GM19463 (cell line): ENCODE data around the gene DDR2.
"Not testable (repeated sequence)": the region's sequence is repeated elsewhere in the genome, so short reads cannot be mapped to it uniquely, and the experiment has no call there.

Experiments used
- ATAC-seq: cut with Tn5 transposase; IDR thresholded peaks from one replicate; pipeline ENCODE4 v1.9.1; 2021; ENCODE audit warnings: mild to moderate bottlenecking, moderate library complexity; ENCODE audit not compliant: unreplicated experiment

Gene DDR2

GRCh38 chr1:162632217-162632666, at the start of gene DDR2:
TSS of gene DDR2 (plus strand) at chr1:162632464. CDS start at chr1:162719064, 86,600 bp downstream.
- no peak for ATAC-seq

- ATAC-seq, result not testable (repeated sequence)
These were observed 49.4 kb upstream of the DDR2 start for GRCh38 chr1:162582901-162583300.

GRCh38 chr1:162585101-162585500, 47.2 kb upstream of the DDR2 start:
- ATAC-seq, result not testable (repeated sequence)

GRCh38 chr1:162587347-162587746, 44.9 kb upstream of the DDR2 start:
- no peak for ATAC-seq

GRCh38 chr1:162587761-162588260, 44.5 kb upstream of the DDR2 start:
- no peak for ATAC-seq

- ATAC-seq, result no peak
These were observed 42.2 kb upstream of the DDR2 start for GRCh38 chr1:162590101-162590500.

- no peak for ATAC-seq
These were observed 41.6 kb upstream of the DDR2 start for GRCh38 chr1:162590686-162591085.

GRCh38 chr1:162596514-162597170, 35.6 kb upstream of the DDR2 start:
- ATAC-seq, result peak; percentile 53

- no peak for ATAC-seq
These were observed 32.8 kb upstream of the DDR2 start for GRCh38 chr1:162599451-162599850.

GRCh38 chr1:162603117-162603516, 29.1 kb upstream of the DDR2 start:
- not testable (repeated sequence) for ATAC-seq

- no peak for ATAC-seq
These were observed 26.9 kb upstream of the DDR2 start for GRCh38 chr1:162605225-162605927.

GRCh38 chr1:162609306-162609705, 23.0 kb upstream of the DDR2 start:
- no peak for ATAC-seq

- no peak for ATAC-seq
These were observed 19.5 kb upstream of the DDR2 start for GRCh38 chr1:162612606-162613400.

GRCh38 chr1:162616848-162617247, 15.4 kb upstream of the DDR2 start:
- ATAC-seq, result no peak

GRCh38 chr1:162617513-162617912, 14.8 kb upstream of the DDR2 start:
- no peak for ATAC-seq

- no peak for ATAC-seq
These were observed 13.2 kb upstream of the DDR2 start for GRCh38 chr1:162619076-162619475.

GRCh38 chr1:162621256-162621655, 11.0 kb upstream of the DDR2 start:
- ATAC-seq, result no peak

GRCh38 chr1:162625679-162626078, 6.6 kb upstream of the DDR2 start:
- ATAC-seq, result no peak

- ATAC-seq, result no peak
These were observed 6.2 kb upstream of the DDR2 start for GRCh38 chr1:162626094-162626493.

- ATAC-seq, result no peak
These were observed 5.5 kb upstream of the DDR2 start for GRCh38 chr1:162626761-162627160.

GRCh38 chr1:162627662-162628296, 4.5 kb upstream of the DDR2 start:
- no peak for ATAC-seq
